Measurements from ENCODE around the gene SESN1. TPM values are rescaled to one million over a fixed set of nuclear protein-coding genes. Genes with fewer than 3 reads are reported as not detected.

The SESN1 gene
- total RNA-seq, 1 donor from 2014 or later: 40.8 TPM

GRCh38 chr6:109008537-109009235, 86.0 kb downstream of the SESN1 start:
- Histone ChIP-seq H3K27me3 (no peaks in the 10 kb centered on the region), H3K9ac (peak overlapping the region; percentile 33), H3K79me2 (ENCODE audit: low read depth) (peaks cover 51% of the 10 kb centered on the region), H4K20me1 (ENCODE audit: low read depth) (no peaks in the 10 kb centered on the region), H3K4me1 (peaks cover 21% of the 10 kb centered on the region), H3K4me2 (peak overlapping the region; percentile 95), H3K9me3 (ENCODE audit: low read depth) (no peaks in the 10 kb centered on the region), H3K4me3 (peak overlapping the region; percentile 86), H3K36me3 (no peaks in the 10 kb centered on the region), H3F3A (ENCODE audit: low read depth) (peaks cover 9% of the 10 kb centered on the region), H3K27ac (peak overlapping the region; percentile 26), H2AFZ (replicated peaks) (peak overlapping the region; percentile 86)
- Mint-ChIP-seq H3K4me3 (peak overlapping the region; percentile 91), H3K27me3 (ENCODE audit: insufficient read depth, low read depth) (no peaks in the 10 kb centered on the region), H3K9me3 (no peaks in the 10 kb centered on the region), H3K36me3 (no peaks in the 10 kb centered on the region), H3K4me1 (peaks cover 8% of the 10 kb centered on the region), H3K27ac (no peak overlapping the region)
- no peak for DNase-seq (ENCODE audit: low spot score)
- TF ChIP-seq EZH2 (IDR thresholded peaks at IDR 0.05) (no peak), CTCF (IDR thresholded peaks at IDR 0.05) (no peak), EZH2phosphoT487 (IDR thresholded peaks at IDR 0.05) (no peak)

GRCh38 chr6:109008054-109008453, 86.6 kb downstream of the SESN1 start:
- Histone ChIP-seq H3K36me3 (no peaks in the 10 kb centered on the region), H2AFZ (replicated peaks) (no peak overlapping the region), H3K79me2 (ENCODE audit: low read depth) (peaks cover 53% of the 10 kb centered on the region), H3K4me2 (peak overlapping the region; percentile 95), H3K4me3 (peak overlapping the region; percentile 86), H3K4me1 (peaks cover 21% of the 10 kb centered on the region), H3K27ac (no peak overlapping the region), H4K20me1 (ENCODE audit: low read depth) (no peaks in the 10 kb centered on the region), H3K27me3 (no peaks in the 10 kb centered on the region), H3K9me3 (ENCODE audit: low read depth) (no peaks in the 10 kb centered on the region), H3F3A (ENCODE audit: low read depth) (peaks cover 9% of the 10 kb centered on the region), H3K9ac (no peak overlapping the region)
- peaks cover 8% of the 10 kb centered on the region for H3K4me1 Mint-ChIP-seq
- TF ChIP-seq CTCF (IDR thresholded peaks at IDR 0.05) (no peak), EZH2phosphoT487 (IDR thresholded peaks at IDR 0.05) (no peak), EZH2 (IDR thresholded peaks at IDR 0.05) (no peak)
- no peaks in the 10 kb centered on the region for H3K27me3 Mint-ChIP-seq (ENCODE audit: insufficient read depth, low read depth)
- H3K9me3 Mint-ChIP-seq: no peaks in the 10 kb centered on the region
- no peaks in the 10 kb centered on the region for H3K36me3 Mint-ChIP-seq
- peak overlapping the region; percentile 64 for H3K4me3 Mint-ChIP-seq
- no peak overlapping the region for H3K27ac Mint-ChIP-seq
- peak; percentile 17 for DNase-seq (ENCODE audit: low spot score)

GRCh38 chr6:109007521-109007920, 87.1 kb downstream of the SESN1 start:
- no peak for DNase-seq (ENCODE audit: low spot score)
- Histone ChIP-seq H3K27ac (no peak overlapping the region), H3K9me3 (ENCODE audit: low read depth) (no peaks in the 10 kb centered on the region), H2AFZ (replicated peaks) (no peak overlapping the region), H3K4me2 (peak overlapping the region; percentile 95), H3K36me3 (no peaks in the 10 kb centered on the region), H4K20me1 (ENCODE audit: low read depth) (no peaks in the 10 kb centered on the region), H3K4me3 (peak overlapping the region; percentile 86), H3K4me1 (peaks cover 21% of the 10 kb centered on the region), H3K79me2 (ENCODE audit: low read depth) (peaks cover 53% of the 10 kb centered on the region), H3K27me3 (no peaks in the 10 kb centered on the region), H3F3A (ENCODE audit: low read depth) (peaks cover 9% of the 10 kb centered on the region), H3K9ac (no peak overlapping the region)
- Mint-ChIP-seq H3K9me3 (no peaks in the 10 kb centered on the region), H3K4me3 (no peak overlapping the region), H3K27me3 (ENCODE audit: insufficient read depth, low read depth) (no peaks in the 10 kb centered on the region), H3K36me3 (no peaks in the 10 kb centered on the region), H3K4me1 (peaks cover 8% of the 10 kb centered on the region), H3K27ac (no peak overlapping the region)
- TF ChIP-seq EZH2phosphoT487 (IDR thresholded peaks at IDR 0.05): no peak
- TF ChIP-seq CTCF (IDR thresholded peaks at IDR 0.05): no peak
- no peak for TF ChIP-seq EZH2 (IDR thresholded peaks at IDR 0.05)

Measured in neural progenitor cell (in vitro differentiated cells).